Urothelium cell line (cell line): Measurements from ENCODE around the gene IRS1.

Experiments used
- DNase-seq: peaks from one replicate; pipeline ENCODE4 v3.0.0; 2011; ENCODE audit warnings: low spot score, mixed read lengths
- FAIRE-seq: peaks from 2 replicates; lab custom pipeline; 2011; peaks lifted over from hg19 to GRCh38; lab: Jason Lieb, UNC

IRS1 gene

DNA sequence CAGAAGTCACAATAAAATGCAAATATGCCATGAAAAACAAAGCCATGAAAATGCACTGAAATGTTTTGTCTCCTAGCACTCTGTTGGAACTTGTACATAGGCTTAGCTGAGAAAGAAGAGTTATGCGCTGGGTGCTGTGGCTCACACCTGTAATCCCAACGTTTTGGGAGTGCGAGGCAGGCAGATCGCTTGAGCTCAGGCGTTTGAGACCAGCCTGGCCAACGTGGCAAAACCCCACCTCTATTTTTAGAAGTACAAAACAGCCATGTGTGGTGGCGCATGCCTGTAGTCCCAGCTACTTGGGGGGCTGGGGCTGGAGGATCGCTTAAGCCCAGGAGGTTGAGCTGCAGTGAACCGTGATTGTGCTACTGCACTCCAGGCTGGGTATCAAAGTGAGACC lies 39.9 kb downstream of the IRS1 start:
- no peak for DNase-seq
- no peak for FAIRE-seq

DNA sequence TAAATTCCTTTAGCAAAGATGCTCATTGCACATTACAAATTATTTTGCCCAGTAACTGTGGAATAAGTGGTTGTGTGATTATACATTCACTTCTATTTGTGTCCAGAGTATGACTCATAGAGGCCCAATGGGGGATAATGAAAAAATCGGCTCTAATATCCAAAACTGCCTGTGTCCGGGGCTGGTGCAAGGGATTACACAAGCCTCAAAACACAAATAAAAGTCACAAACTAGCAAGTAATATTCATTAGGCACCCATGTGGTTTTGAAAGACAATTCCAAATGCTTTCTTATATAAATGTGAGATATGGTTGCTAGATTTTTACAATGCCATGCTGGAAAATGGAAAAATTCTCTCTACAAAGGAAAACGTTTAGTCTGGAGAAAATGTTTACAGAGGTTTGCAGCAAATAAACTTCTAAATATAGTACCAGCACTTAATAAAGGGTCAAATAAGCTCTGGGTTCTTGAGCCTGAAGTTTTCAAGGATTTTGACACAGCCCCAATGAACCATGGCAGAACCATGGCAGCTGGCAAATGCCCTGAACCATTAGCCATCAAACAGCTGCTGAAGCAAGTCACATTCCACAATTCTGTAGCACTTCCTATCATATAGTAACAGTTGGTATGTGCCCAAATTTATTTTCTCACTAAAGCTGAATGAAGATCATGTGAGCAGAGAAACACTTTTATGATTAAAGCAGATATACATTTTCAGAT lies 40.5 kb downstream of the IRS1 start:
- DNase-seq (peak; percentile 12), FAIRE-seq (no peak)

GRCh38 chr2:226756131-226756530 lies 43.5 kb downstream of the IRS1 start:
- FAIRE-seq, result no peak
- DNase-seq, result peak; percentile 57

GRCh38 chr2:226755631-226756030 lies 44.0 kb downstream of the IRS1 start:
- FAIRE-seq (no peak), DNase-seq (no peak)

DNA sequence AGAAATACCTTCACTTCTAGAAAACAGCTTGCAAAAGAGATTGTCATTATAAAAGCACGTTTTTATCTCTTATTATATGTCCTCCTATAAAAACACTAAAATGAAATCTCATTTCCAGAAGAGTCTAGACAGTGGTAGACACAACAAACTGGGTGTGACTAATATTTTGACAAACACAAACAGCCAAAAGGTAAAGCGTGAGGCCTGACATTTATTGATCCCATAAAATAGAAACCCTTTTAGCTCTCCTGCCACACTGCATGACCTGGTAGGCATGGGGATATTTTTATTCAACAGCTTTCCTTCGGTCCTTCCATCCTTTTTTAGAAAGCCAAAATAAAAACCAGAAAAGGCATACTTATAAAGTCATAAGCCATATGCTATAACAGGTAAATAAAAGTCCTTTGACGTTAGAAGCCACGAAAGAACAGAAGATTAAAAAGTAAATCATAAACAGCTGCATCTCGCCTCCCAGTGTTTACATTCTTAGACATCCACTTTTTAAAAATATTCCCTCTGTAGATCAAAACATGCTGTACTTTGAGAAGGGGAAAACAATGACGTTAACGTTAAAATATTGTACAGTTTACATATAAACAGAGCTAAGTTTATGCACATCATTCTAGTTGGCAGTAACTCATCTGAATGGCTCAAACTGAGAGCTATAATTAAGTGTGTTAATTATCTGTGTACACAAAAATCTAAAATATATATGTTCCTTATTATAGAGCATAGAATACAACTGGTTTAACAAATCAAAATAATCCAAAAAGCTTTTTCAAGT lies 44.6 kb downstream of the IRS1 start:
- no peak for DNase-seq

GRCh38 chr2:226752887-226753286 lies 46.7 kb downstream of the IRS1 start:
- DNase-seq (no peak), FAIRE-seq (no peak)

More for the DNA sequence above, 44.6 kb downstream of the IRS1 start:
- FAIRE-seq, result no peak

GRCh38 chr2:226747288-226747687 lies 52.3 kb downstream of the IRS1 start:
- DNase-seq (no peak), FAIRE-seq (no peak)

GRCh38 chr2:226746196-226746800 lies 53.3 kb downstream of the IRS1 start:
- DNase-seq (no peak), FAIRE-seq (no peak)

DNA sequence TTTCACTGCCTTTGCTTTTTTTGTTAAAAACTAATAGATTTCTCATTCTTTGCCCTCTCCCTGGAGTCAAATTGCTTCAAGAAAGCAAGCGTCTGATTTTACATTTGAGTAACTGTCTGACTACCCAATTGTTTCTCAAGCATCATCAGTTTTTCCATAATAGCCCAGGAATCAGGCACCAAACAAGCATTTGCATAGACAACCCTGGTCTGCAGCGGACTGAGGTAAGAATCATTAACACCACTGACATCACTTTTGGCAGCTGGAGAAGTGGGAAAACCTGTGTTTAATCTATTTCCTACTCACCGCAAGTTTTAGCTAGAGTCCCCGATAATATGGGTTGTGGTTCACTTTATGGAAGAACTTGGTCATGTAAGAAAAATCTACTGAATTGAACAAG lies 55.7 kb downstream of the IRS1 start:
- no peak for FAIRE-seq
- DNase-seq, result no peak

DNA sequence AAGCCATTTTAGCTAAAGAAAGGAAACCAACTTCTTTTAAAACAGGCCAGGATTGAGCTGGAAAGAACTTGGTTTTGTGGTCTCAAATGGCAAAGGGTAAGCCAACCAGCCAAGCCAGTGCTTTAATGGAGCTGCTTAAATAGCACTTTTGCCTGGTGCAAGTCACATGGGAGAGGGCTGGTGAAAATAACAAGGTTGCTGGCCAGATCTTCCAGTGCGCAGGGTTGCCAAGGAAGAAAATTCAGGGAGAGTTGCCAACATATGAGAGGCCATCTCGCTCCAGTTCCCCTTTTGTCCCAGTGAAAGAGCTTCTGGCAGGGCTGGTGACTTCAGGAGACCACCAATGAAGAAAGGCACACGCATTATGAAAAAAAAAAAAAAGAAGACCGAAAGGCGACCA lies 57.3 kb downstream of the IRS1 start:
- no peak for FAIRE-seq
- no peak for DNase-seq

- FAIRE-seq (no peak), DNase-seq (no peak)
These were observed 59.5 kb downstream of the IRS1 start for GRCh38 chr2:226740039-226740648.

GRCh38 chr2:226739545-226740030 lies 60.0 kb downstream of the IRS1 start:
- FAIRE-seq (no peak), DNase-seq (no peak)

DNA sequence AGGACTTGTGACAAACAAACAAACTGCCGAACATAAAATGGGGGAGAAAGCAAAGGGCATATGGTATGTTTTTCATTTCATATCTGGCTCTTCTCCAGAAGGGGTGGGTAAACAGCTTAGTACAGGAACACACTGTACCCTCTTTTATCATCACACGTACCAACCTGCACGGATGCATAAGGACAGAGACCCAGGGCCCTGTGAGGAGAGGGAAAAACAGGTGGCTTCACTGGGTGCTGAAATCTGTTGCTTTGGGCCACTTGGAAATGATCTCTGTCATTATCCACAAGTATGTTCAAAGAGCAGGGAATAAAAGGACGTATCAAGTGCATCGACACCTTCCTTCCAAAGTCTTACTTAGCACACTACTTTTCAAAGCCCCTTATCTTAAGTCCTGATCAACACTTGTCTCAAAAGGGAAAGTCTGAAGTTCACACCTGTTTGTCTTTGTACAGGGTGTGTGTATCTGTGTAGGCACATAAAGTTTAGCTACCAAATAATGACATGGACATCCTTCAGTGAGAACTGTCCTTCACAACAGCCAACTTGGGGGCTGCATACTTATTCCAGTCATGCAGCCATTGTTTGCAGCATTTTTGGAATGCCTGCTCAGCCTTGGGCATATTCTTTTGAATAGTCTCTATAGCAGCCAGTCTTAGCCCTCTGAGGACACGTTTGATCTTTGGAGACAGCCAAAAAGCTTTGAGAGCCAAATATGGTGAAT lies 60.6 kb downstream of the IRS1 start:
- DNase-seq (no peak), FAIRE-seq (no peak)

DNA sequence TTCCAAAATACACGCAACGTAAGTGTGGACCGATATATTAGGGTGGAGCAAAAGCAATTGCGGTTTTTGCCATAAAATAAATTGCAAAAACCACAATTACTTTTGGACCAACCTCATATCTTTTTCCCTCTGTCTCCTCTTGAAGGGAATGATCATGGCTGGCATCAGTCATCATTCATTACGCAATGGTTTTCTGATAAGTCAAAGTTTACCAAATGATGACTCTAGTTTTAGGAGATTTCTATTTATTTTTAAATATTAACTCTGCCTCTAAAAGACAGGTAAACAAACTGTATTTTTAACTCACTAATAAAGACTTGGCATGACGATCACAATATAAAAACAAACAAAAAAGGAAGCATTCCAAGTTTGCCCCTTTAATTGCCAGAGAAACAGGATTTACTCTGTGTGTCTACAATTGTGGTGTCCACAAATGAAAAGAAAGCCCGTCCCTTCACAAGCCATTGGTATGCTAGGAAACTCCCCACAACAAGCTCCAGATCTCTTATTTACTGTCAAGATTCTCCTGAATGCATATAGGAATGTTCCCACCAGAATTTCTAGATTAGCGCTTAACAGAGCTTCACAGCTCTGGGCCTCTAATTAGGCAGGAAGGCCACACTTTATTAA lies 61.3 kb downstream of the IRS1 start:
- no peak for FAIRE-seq
- DNase-seq, result no peak

DNA sequence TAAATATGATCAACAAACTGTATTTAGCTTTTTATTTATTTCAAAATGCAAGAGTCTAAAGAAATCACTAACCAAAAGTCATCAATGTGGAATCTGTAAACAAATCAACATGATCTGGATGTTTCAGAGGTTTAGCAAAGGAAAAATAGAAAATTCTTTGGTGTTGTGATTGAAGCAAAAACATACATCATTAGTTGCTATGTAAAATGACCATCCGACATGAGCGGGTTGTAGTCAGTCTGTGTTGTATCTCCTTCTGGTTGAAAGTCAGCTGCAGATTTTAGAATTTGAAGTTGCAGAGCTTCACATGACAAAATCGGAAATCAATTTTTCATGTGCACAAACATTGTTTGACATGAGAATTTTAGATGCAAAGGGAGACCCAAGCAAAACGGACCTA lies 63.2 kb downstream of the IRS1 start:
- no peak for FAIRE-seq
- no peak for DNase-seq

- no peak for FAIRE-seq
These were observed 65.6 kb downstream of the IRS1 start for GRCh38 chr2:226733927-226734564.

DNA sequence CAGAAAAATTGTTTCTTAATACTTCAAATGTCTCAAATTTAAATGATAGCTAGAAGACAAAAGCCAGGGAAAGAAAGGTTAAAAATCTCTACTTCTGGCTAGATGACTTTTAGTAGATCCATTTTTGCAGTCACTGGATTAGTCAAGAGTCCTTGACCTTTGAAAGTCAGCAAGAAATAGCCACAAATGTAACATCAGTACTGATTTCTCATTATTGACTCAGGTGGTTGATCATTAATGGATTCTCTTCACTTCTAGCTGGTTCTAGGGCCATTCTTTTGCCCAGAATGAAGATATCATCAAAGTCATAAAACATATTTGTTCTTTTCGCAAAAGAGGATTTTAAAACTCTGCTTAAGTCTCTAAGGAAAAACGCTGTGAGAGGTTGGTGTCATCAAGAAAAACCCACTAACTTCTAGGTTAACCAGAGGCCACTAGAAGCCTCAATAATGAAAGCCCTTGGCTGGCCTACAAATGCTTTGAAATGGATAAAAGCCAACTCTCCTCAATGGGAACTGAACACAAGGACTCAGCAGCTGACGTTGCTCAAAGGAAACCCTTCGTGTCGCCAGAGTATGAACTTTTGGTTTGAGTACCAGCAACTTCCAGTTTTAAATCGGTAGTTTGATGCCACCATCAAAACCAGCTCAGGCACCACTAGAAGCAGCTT lies 66.3 kb downstream of the IRS1 start:
- DNase-seq, result no peak
- FAIRE-seq, result no peak

More at GRCh38 chr2:226733927-226734564, 65.6 kb downstream of the IRS1 start:
- no peak for DNase-seq

DNA sequence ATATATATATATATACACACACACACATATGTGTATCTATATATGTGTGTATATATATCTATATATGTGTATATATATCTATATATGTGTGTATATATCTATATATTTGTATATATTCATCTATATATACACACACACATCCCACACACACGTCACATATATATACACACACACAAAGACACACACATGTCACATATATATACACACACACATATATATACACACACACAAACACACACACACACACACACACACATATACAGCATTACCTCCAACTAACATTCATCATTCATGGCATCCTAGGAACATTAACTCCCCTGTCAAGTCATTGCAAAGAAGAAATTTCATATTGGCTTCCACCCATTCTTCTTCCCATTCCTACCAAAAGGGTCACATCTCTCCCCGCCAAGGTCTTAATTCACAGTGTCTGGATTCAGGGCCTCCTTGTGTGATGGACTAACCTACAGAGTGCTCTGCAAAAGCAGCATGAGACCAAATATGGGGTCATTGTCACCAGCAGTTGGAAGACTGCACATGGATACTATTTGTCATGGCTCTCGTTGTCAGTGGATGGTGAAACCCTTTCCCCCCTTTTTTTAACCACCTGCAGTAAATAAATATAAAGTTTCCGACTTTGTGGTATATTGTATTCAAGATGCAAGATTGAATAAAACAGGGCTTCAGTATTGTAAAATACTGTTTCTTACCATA lies 67.0 kb downstream of the IRS1 start:
- no peak for DNase-seq
- no peak for FAIRE-seq

DNA sequence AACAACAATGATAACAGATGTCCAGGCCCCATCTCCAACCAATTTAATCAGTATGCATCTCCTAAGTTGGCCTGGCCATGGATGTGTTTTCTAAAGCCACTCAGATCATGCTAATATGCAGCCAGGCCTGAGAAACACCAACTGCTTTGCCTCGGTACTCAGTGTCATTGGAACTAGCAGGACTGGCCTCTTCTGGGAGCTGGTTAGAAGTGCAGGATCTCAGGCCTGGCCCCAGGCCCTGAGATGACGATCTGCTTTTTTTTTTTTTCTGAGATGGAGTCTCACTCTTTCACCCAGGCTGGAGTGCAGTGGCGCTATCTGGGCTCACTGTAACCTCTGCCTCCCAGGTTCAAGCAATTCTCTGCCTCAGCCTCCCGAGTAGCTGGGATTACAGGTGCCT lies 69.1 kb downstream of the IRS1 start:
- FAIRE-seq, result no peak

More for the DNA sequence above, 69.1 kb downstream of the IRS1 start:
- no peak for DNase-seq
